HG03064 (cell line): Measurements from ENCODE around the gene RNH1.
A peak's percentile ranks its signal among the peaks of the same experiment; 100 is the strongest.

Source experiments
- ATAC-seq: cut with Tn5 transposase; IDR thresholded peaks from one replicate; pipeline ENCODE4 v1.9.1; 2021; ENCODE audit warnings: low read depth; ENCODE audit not compliant: unreplicated experiment

Gene RNH1

GRCh38 chr11:461626-462025 is 45.4 kb downstream of the RNH1 start:
- no peak for ATAC-seq

DNA sequence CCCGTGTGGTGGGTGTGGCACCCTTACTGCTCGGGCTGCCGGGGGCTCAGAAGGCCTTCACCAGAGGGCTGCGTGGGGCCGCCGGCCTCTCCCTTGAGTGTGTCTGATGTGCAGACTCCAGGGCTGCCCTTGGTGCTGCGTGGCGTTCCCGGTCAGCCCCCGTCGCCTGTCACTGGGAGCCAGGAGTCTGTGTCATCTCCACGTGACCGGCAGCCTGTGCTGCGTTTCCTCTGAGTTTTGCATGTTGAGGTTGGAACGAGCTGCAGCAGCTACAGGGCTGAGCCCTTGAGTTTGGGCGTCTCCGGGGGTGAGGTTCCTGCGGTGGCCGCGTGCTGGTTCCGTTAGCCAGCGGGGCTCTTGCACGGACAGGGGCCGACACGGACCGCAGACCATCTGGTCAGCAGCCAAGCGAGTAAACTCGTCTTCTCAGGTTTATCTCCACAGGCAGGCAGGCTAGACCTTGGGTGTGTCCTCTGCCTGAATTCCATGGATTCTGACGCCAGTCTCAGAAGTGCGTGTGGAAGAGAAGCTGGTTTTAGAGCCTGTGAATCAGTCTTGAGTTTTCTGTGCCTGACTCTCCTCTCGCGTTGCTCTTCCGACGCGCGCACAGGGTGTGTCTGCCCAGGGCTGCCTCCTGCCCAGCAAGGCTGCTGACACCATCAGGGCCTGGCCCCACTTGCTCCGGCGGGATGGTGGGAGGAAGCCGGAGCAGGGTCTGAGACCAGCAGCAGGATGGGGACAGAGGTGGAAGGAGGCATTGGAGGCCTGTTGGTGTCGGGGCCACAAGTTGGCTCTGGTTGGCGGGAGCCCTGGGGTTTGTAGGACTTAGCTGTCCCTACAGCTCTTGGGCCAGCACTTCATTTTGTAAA is 46.5 kb downstream of the RNH1 start:
- ATAC-seq: no peak

DNA sequence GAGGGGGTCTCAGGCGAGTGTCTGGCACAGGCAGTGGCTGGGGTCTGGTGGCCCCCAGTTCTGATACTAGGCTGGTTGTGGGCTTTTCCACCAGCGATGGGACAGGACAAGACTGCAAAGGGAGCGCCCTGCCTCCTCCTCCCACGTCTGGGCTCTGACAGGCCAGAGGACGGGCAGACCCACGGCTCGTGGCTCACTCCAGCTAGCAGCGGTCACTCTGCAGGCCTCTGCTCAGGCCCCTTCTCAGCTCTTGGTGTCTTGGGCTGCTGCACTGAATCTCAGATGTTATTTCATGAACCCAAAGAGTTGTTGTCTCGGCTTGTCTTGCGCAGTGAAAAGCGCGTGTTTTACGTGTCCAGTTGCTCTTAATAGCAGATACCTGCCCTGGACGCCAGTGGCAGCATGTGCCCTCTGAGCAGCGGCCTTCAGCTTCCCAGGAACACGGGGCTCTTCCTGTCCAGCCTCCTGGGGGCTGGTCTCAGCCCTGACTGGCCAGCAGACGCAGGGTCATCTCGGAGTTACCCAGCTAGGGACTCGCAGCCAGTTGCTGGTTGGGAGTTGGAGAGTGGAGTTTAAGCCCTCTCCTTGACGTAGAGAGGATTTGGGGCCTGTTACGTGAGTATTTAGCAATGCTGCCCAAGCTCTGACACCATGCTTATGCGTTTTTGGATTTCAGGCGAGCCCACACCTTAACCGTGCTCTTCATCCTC is 47.4 kb downstream of the RNH1 start:
- no peak for ATAC-seq

GRCh38 chr11:457111-457760 is 49.8 kb downstream of the RNH1 start:
- no peak for ATAC-seq

DNA sequence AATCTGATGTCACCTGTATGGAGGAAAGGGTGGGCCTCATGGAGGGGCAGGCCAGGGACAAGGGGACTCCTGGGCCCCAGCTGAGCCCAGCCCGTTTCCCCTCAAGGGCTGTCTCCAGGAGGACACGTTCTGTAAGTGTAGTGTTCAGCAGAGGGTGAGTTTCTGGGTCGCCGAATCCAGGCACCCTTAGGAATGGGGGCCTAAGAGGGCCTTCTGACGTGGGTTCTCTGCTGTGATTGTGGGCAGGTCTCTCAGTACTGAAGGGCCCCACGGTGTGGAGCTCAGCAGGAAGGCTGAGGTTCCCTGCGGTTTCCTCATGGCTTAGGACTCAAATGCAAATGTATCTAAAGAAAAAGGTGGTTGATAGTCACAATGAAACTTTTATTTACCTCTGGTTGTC is 50.5 kb downstream of the RNH1 start:
- ATAC-seq: no peak

GRCh38 chr11:455566-456147 is 51.4 kb downstream of the RNH1 start:
- no peak for ATAC-seq

DNA sequence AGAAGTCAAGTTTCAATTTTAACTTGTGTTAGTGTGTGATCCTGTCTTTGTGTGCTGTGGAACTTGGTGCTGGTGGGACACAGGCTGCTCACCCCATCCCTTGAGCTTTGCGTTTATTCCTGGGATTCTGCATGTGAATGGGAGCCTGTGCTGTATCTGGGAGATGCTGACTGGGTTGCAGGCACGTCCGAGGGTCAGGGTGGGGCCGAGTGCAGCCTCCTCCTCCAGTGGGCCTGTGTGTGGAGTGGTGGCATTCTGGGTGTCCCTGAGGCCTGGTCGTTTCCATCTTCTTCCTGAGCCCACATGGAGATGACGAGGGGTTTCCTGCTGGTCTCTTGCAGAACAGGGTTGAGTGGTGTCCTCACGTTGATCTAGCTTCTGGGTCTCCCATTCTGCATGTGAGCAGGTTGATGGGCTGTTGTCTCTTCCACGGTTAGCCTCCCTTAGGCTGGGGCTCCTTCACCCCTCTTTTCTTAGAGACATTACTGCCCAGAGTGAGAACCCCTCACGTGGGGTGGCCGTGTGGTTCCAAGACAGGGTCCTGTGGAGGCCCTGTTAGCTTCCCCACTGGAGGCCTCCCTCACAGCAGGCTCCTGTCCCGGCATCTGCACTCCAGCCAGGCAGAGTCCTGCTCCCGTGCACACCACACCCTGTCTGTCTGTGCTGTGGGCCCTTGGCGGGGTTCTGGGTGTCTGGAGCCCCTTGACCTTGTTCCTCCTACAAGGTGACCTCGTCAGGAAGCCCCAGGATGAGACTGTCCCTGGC is 52.1 kb downstream of the RNH1 start:
- no peak for ATAC-seq

DNA sequence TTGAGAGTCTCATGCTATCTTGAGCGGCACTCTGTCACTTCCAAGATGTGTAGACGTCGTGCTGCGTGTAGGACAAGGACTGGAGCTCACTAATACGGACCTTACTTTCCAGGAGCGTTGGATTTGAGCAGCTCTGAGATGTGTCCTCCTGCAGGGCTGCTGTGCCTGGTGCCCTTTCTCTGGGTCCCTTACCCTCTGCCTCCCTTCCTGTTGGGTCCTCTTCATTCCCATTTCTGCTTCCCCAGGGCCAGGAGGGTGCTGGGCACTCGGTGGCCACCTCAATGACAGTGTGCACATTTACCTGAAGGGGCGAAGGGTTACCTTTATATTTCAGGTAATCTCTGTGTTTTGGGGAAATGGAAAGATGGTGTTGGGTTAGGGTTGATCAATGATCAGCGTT is 53.0 kb downstream of the RNH1 start:
- no peak for ATAC-seq

DNA sequence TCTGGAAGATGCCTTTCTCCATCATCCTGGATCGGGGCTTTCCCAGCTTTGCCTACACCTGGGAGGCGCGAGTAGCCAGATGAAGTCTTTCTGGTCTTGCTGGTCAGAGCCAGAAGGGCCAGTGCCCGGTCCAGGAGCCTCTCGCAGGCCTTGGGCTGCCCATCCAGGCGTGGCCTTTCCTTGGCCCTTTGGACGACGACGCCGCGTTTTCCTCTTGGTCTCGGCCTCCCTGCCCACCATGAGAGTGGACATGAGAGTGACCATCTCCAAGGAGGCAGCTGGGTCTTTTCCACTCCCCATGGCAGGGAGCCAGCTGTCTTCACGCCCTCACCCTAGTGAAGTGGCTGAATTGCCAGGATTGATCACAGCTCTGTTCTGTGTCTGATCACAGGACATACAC is 53.5 kb downstream of the RNH1 start:
- no peak for ATAC-seq

DNA sequence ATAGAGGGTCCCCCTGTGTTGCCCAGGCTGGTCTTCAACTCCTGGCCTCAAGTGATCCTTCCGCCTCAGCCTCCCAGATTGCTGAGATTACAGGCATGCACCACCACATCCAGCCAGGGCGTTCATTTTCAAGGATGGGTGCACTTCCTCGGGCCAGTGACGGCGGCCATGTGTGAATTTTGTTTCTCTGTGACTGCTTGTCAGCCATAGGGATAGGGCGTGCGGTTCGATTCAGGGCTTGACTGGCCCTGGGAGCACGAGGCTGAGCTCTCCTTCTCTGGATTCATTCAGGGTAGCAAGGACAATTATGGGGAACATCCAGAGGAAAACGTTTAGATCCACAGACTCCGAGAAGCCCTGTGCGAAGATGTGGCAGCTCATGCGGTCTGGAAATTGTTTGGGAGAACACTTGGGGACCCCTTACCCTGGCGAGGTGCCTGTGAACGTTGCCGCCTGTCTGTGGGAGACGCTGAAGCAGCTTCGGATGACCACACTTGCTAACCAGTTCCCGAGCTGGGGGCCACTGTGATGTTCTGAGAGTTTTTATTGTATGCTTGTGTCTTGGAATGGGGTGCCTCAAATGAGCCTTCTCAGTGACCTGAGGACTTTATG is 54.0 kb downstream of the RNH1 start:
- no peak for ATAC-seq

DNA sequence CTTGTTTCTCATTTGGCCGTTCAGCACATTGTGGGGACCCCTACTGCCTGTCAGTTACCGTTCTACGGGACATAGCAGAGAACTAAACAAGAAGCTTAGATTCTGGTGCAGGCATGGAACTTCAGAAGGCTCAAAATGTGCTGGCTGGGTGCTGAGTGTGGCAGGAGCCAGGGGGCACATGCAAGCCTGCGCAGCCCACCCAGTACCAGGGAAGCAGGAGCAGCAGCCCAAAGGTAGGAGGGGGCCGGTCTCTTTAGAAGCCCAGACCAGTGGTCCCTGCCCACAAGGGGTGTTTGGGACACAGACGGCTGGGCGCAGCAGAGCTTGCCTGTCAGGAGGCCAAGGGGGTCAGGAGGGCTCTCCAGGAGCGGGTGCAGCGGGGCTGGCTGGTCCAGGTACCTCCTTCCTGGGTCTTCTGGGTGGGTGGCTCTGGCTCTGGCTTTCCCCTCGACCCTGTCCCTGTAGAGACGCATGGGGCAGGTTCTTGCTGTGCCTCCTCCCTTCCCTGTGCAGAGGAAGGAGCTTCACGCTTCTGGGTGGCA is 54.8 kb downstream of the RNH1 start:
- no peak for ATAC-seq

DNA sequence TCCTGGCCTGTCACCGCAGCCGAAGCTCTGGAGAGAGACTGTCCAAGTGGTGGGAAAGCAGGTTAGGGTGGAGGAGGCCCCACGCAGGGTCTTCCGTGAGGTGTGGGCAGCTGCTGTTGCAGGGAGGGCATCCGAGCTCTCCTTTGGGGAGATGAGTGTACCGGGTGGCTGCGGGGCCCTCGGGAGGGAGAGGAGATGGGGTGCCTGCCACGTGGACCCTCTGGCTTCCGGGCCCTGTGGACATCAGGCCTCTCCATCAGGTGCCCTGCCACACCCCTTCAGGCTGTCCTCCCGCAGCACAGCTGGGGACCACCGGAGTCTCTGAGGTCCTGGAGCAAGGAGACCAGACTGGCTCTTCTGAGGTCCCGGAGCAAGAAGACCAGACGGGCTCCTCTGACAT is 55.3 kb downstream of the RNH1 start:
- ATAC-seq: no peak

DNA sequence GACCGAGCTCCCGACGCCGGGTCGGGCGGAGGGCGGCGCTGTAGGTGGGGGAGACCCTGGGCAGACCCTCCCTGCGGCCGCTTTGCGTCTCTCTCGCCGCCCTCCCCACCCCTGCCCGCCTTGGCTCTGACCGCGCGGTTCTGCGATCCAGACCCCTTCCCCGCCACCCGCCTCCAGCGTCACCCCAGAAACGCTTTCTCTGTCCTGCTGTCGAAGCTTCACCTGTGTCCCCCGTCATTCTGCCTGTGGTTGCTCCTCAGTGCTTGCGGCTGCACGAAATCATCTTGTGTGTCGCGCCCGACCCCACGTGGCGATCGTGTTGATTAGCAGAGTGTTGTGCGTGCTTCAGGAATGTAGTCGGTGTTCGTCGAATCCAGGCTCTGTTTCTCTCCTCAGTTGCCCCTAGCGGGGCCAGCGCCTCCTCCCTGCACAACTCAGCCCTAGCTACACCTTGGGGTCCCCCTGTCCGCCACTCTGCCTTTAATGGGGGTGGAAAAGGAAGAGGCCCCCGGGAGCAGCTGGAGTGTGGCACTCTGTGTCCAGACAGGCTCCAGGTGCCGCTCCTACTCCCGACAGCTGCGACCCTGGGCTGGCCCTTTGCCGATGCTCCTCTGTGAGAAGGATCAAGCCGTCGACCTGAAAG is 56.1 kb downstream of the RNH1 start:
- no peak for ATAC-seq

GRCh38 chr11:449889-450808 is 56.9 kb downstream of the RNH1 start, which contains the start of gene PTDSS2:
Gene PTDSS2, plus strand, starts transcription at chr11:450279. Its CDS starts 177 bp downstream, at chr11:450456.
- peak; percentile 70 for ATAC-seq

- ATAC-seq: peak; percentile 48
Observed at GRCh38 chr11:447923-448731, 58.9 kb downstream of the RNH1 start.

- ATAC-seq: no peak
Observed at GRCh38 chr11:446891-447290, 60.2 kb downstream of the RNH1 start.
